ENCODE data around the gene ACOT12. TPM values are rescaled to one million over a fixed set of nuclear protein-coding genes. Genes with fewer than 3 reads are reported as not detected.

ACOT12 gene
- total and polyA plus RNA-seq, 2 donors (not counting 3 experiments of a cell fraction or from before 2014, with no cell fraction given) = not detected

DNA sequence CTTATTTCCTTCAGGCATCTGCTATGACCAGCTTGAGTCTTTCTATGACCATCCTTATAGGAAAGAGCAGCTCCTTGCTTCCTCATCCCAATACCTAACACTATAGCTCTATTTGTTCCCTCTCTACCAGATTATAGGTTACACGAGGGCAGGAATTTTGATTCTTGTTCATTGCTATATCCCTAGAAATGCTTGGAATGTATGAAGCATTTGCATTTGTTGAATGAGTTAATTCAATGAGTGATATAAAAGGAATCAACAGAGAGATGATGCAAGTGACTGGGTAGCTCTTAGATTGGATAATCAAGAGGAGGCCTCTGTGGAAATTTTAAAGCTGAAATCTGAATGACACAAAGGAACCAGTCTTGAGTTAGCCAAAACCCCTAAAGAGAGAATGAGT, 78.6 kb downstream of the ACOT12 start:
- FAIRE-seq = no peak
- H3K4me3 ChIP-seq (replicated peaks in 1 of 3; ENCODE audit: insufficient read depth in 1 of 3, low read depth in 1 of 3, low read length in 3 of 3) = no peak overlapping the region
- H3K27me3 ChIP-seq (ENCODE audit: control insufficient read depth in 2 of 2, insufficient read depth in 2 of 2, low read length in 2 of 2) = no peaks in the 10 kb centered on the region
- ChIA-PET CTCF (no interaction called here), POLR2A (no interaction called here)
- intact Hi-C loops (cut with micrococcal nuclease) = no loop called here
- H3K4me2 ChIP-seq (ENCODE audit: insufficient read depth, low read length) = no peak overlapping the region
- H3K4me1 ChIP-seq (ENCODE audit: control insufficient read depth, extremely low read depth, insufficient read depth, low read length) = no peaks in the 10 kb centered on the region
- H3K9ac ChIP-seq (replicated peaks; ENCODE audit: extremely low read depth, insufficient read depth, low read length) = no peak overlapping the region
- no peak overlapping the region for H2AFZ ChIP-seq (ENCODE audit: low read depth, low read length)
- H3K9me1 ChIP-seq (replicated peaks; ENCODE audit: control insufficient read depth, extremely low read depth, insufficient read depth, low read length) = no peaks in the 10 kb centered on the region
- no peaks in the 10 kb centered on the region for H4K20me1 ChIP-seq (replicated peaks; ENCODE audit: control insufficient read depth, extremely low read depth, insufficient read depth, low read length)
- no TSS peak for BruUV-seq (replicated peaks)
- H3K79me2 ChIP-seq (ENCODE audit: control insufficient read depth, insufficient read depth, low read length) = no peaks in the 10 kb centered on the region
- peaks cover 0 to 7% of the 10 kb centered on the region in 2 experiments for H3K36me3 ChIP-seq (ENCODE audit: control insufficient read depth in 2 of 2, extremely low read depth in 1 of 2, insufficient read depth in 2 of 2, low read length in 2 of 2)
- no peaks in the 10 kb centered on the region for H3K9me3 ChIP-seq (replicated peaks; ENCODE audit: control insufficient read depth, insufficient read depth, low read length)
- dilution Hi-C loops (cut with MboI; ENCODE audit: extremely low pct_ligation_motif_present, low sequenced_read_pairs) = no loop called here
- no peak overlapping the region for H3K27ac ChIP-seq (ENCODE audit: insufficient read depth, low read depth, low read length)
- DNase-seq (ENCODE audit: low read depth, low spot score) = no peak
- TF ChIP-seq EZH2 (IDR thresholded peaks at IDR 0.05; ENCODE audit: borderline replicate concordance, low read depth, low read length, severe bottlenecking) (no peak), GATA2 (IDR thresholded peaks at IDR 0.05; ENCODE audit: insufficient read depth, insufficient read length, low read depth, low read length) (no peak), POLR2AphosphoS5 (IDR thresholded peaks at IDR 0.05; ENCODE audit: insufficient read depth, low read depth, low read length) (no peak), JUN (IDR thresholded peaks at IDR 0.05; ENCODE audit: borderline replicate concordance, insufficient read depth, insufficient read length, low read depth) (no peak), POLR2A (IDR thresholded peaks at IDR 0.05; ENCODE audit: low read depth, low read length) (no peak), FOS (IDR thresholded peaks at IDR 0.05; ENCODE audit: borderline replicate concordance, insufficient read depth, low read length) (no peak)
- TF ChIP-seq, protein P1, sequence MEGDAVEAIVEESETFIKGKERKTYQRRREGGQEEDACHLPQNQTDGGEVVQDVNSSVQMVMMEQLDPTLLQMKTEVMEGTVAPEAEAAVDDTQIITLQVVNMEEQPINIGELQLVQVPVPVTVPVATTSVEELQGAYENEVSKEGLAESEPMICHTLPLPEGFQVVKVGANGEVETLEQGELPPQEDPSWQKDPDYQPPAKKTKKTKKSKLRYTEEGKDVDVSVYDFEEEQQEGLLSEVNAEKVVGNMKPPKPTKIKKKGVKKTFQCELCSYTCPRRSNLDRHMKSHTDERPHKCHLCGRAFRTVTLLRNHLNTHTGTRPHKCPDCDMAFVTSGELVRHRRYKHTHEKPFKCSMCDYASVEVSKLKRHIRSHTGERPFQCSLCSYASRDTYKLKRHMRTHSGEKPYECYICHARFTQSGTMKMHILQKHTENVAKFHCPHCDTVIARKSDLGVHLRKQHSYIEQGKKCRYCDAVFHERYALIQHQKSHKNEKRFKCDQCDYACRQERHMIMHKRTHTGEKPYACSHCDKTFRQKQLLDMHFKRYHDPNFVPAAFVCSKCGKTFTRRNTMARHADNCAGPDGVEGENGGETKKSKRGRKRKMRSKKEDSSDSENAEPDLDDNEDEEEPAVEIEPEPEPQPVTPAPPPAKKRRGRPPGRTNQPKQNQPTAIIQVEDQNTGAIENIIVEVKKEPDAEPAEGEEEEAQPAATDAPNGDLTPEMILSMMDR (IDR thresholded peaks at IDR 0.05; ENCODE audit: extremely low read depth in 1 of 2, insufficient read depth in 1 of 2, low read depth in 1 of 2, low read length in 2 of 2) = no peak
